WTC11 (cell line): Measurements from ENCODE around the gene SKI. TPM values are rescaled to one million over a fixed set of nuclear protein-coding genes. Genes with fewer than 3 reads are reported as not detected.

Experiments used
- AR ChIP-seq: fragments of 250-450 bp; sonication (Bioruptor Pico); IDR thresholded peaks from 2 replicates; pipeline ENCODE4 v1.9.0; 2021; ENCODE audit warnings: mild to moderate bottlenecking
- ATF3 ChIP-seq: sonication (generic); formaldehyde crosslinking; conservative IDR thresholded peaks from 2 replicates; pipeline ENCODE4 v1.8.1; 2022; ENCODE audit warnings: mild to moderate bottlenecking, missing genetic modification reagents
- CREB1 ChIP-seq: sonication (generic); formaldehyde crosslinking; IDR thresholded peaks from 2 replicates; pipeline ENCODE4 v1.8.0; 2023; ENCODE audit warnings: mild to moderate bottlenecking, missing genetic modification reagents
- E2F5 ChIP-seq: sonication (generic); formaldehyde crosslinking; IDR thresholded peaks from 2 replicates; pipeline ENCODE4 v1.8.1; 2022; ENCODE audit warnings: mild to moderate bottlenecking, moderate library complexity, missing genetic modification reagents
- FOXP4 ChIP-seq: sonication (generic); formaldehyde crosslinking; IDR thresholded peaks from 2 replicates; pipeline ENCODE4 v1.8.0; 2022; ENCODE audit warnings: mild to moderate bottlenecking, missing genetic modification reagents
- HMGA2 ChIP-seq: fragments of 250-450 bp; sonication (Bioruptor Pico); IDR thresholded peaks from 2 replicates; pipeline ENCODE4 v1.4.0; 2021; ENCODE audit warnings: mild to moderate bottlenecking, moderate library complexity
- IRF2 ChIP-seq: sonication (generic); formaldehyde crosslinking; IDR thresholded peaks from 2 replicates; pipeline ENCODE4 v1.8.0; 2022; ENCODE audit warnings: low read depth, missing genetic modification reagents, borderline replicate concordance
- JAZF1 ChIP-seq: fragments of 250-450 bp; sonication (Bioruptor Pico); IDR thresholded peaks from 2 replicates; pipeline ENCODE4 v1.9.0; 2021; ENCODE audit warnings: moderate library complexity, mild to moderate bottlenecking, inconsistent platforms
- KAT7 ChIP-seq: sonication (generic); formaldehyde crosslinking; IDR thresholded peaks from 2 replicates; pipeline ENCODE4 v1.8.1; 2023; ENCODE audit warnings: missing genetic modification reagents, mild to moderate bottlenecking, borderline replicate concordance
- MLX ChIP-seq: sonication (generic); formaldehyde crosslinking; IDR thresholded peaks from 2 replicates; pipeline ENCODE4 v1.8.1; 2023; ENCODE audit warnings: mild to moderate bottlenecking, missing genetic modification reagents, moderate library complexity
- NFATC4 ChIP-seq: fragments of 250-450 bp; sonication (Bioruptor Pico); IDR thresholded peaks from 2 replicates; pipeline ENCODE4 v1.9.0; 2021; ENCODE audit warnings: mild to moderate bottlenecking
- NFYB ChIP-seq: sonication (generic); formaldehyde crosslinking; conservative IDR thresholded peaks from 2 replicates; pipeline ENCODE4 v1.8.0; 2022; ENCODE audit warnings: low read depth, missing genetic modification reagents
- NR1H2 ChIP-seq: sonication (generic); formaldehyde crosslinking; IDR thresholded peaks from 2 replicates; pipeline ENCODE4 v1.9.0; 2021; ENCODE audit warnings: mild to moderate bottlenecking, moderate library complexity, missing genetic modification reagents
- NR2C2 ChIP-seq: sonication (generic); formaldehyde crosslinking; IDR thresholded peaks from 2 replicates; pipeline ENCODE4 v1.8.0; 2022; ENCODE audit warnings: mild to moderate bottlenecking, missing genetic modification reagents
- OVOL2 ChIP-seq: fragments of 250-450 bp; sonication (Bioruptor Pico); IDR thresholded peaks from 2 replicates; pipeline ENCODE4 v1.9.0; 2021; ENCODE audit warnings: mild to moderate bottlenecking, borderline replicate concordance
- SP1 ChIP-seq: sonication (generic); formaldehyde crosslinking; conservative IDR thresholded peaks from 2 replicates; pipeline ENCODE4 v1.8.1; 2022; ENCODE audit warnings: missing genetic modification reagents
- TCF7 ChIP-seq: sonication (generic); formaldehyde crosslinking; IDR thresholded peaks from 2 replicates; pipeline ENCODE4 v1.8.0; 2022; ENCODE audit warnings: mild to moderate bottlenecking, low read depth, missing genetic modification reagents, moderate library complexity
- TP53 ChIP-seq: sonication (generic); formaldehyde crosslinking; IDR thresholded peaks from 2 replicates; pipeline ENCODE4 v1.8.1; 2023; ENCODE audit warnings: mild to moderate bottlenecking, missing genetic modification reagents
- ZBTB21 ChIP-seq: sonication (generic); formaldehyde crosslinking; IDR thresholded peaks from 2 replicates; pipeline ENCODE4 v1.8.1; 2023; ENCODE audit warnings: mild to moderate bottlenecking, missing genetic modification reagents, borderline replicate concordance
- ZNF219 ChIP-seq: sonication (generic); formaldehyde crosslinking; IDR thresholded peaks from 2 replicates; pipeline ENCODE4 v1.8.0; 2023; ENCODE audit warnings: missing genetic modification reagents, mild to moderate bottlenecking, borderline replicate concordance
- ZNF281 ChIP-seq: sonication (generic); formaldehyde crosslinking; IDR thresholded peaks from 2 replicates; pipeline ENCODE4 v1.8.0; 2023; ENCODE audit warnings: mild to moderate bottlenecking, missing genetic modification reagents
- ZNF425 ChIP-seq: fragments of 250-450 bp; sonication (Bioruptor Pico); conservative IDR thresholded peaks from 2 replicates; pipeline ENCODE4 v1.9.0; 2021; ENCODE audit warnings: mild to moderate bottlenecking
- ZNF512 ChIP-seq: sonication (generic); formaldehyde crosslinking; IDR thresholded peaks from 2 replicates; pipeline ENCODE4 v1.8.1; 2022; ENCODE audit warnings: missing genetic modification reagents, borderline replicate concordance
- total RNA-seq: library from RNA; stranded (reverse); gene quantifications from 3 replicates; pipeline ENCODE4 v1.2.3, GENCODE V29; 2021

Gene SKI
- total RNA-seq, 1 experiment from 2014 or later: 88.6 TPM

- peak; percentile 86 for TF ChIP-seq FOXP4 (CRISPR knock-in tag)
- TF ChIP-seq MLX (CRISPR knock-in tag): no peak
- no peak for TF ChIP-seq OVOL2 (CRISPR knock-in tag)
- TF ChIP-seq ZNF281 (CRISPR knock-in tag): peak; percentile 99
- peak; percentile 79; the same call in 1 of the 2 replicates for TF ChIP-seq ZBTB21 (CRISPR knock-in tag)
- no peak for TF ChIP-seq CREB1 (CRISPR knock-in tag)
- TF ChIP-seq TCF7 (CRISPR knock-in tag): no peak
- TF ChIP-seq ZNF512: no peak
- no peak; the same call in 1 of the 2 replicates for TF ChIP-seq ZNF219 (CRISPR knock-in tag)
- no peak for TF ChIP-seq AR (CRISPR knock-in tag)
- no peak for TF ChIP-seq TP53 (CRISPR knock-in tag)
- TF ChIP-seq NFYB: no peak
- TF ChIP-seq ZNF425 (CRISPR knock-in tag): no peak
- TF ChIP-seq NR1H2 (CRISPR knock-in tag): no peak
- peak; percentile 90 for TF ChIP-seq SP1
- TF ChIP-seq KAT7 (CRISPR knock-in tag): no peak
- TF ChIP-seq JAZF1: no peak
- TF ChIP-seq NFATC4 (CRISPR knock-in tag): no peak
- no peak for TF ChIP-seq ATF3 (CRISPR knock-in tag)
- no peak for TF ChIP-seq NR2C2
- peak; percentile 78 for TF ChIP-seq E2F5
- no peak for TF ChIP-seq HMGA2 (CRISPR knock-in tag)
- TF ChIP-seq IRF2: no peak
Observed at GRCh38 chr1:2279210-2279639, 51.1 kb downstream of the SKI start (continued).
